Measurements from ENCODE around the gene NDUFAF8.

GRCh38 chr17:81252326-81252986 is 13.3 kb downstream of the NDUFAF8 start:
- TF ChIP-seq CTCF (IDR thresholded peaks at IDR 0.05; ENCODE audit: borderline replicate concordance, extremely low read depth, low read length, poor library complexity, severe bottlenecking) (peak; percentile 2), EZH2 (IDR thresholded peaks at IDR 0.05; ENCODE audit: borderline replicate concordance, low read depth, low read length, severe bottlenecking) (no peak)

All from DND-41 (cell line).